T-cell (primary cell): Measurements from ENCODE around the gene NAP1L1. TPM values are rescaled to one million over a fixed set of nuclear protein-coding genes. Genes with fewer than 3 reads are reported as not detected.

Source experiments
- ATAC-seq, 4 experiments: fragments of 200-7000 bp in 3 of 4; fragments of 150-1000 bp in 1 of 4; cut with Tn5 transposase; replicated peaks in 1 of 4; 1 replicate in 3 of 4; 2 replicates in 1 of 4; pipeline ENCODE4 v1.10.0; 2021; ENCODE audit warnings: moderate library complexity in 3 of 4, mild to moderate bottlenecking in 2 of 4, moderate number of reproducible peaks in 1 of 4
- CTCF ChIA-PET, 2 donors: fragments of 300-600 bp; sonication (Branson Sonifier 250); formaldehyde crosslinking; loops; one replicate each; lab custom pipeline; 2022; ENCODE audit warnings: antibody characterized with exemption in 2 of 2; lab: Charles Lee
- POLR2A ChIA-PET, 2 donors: fragments of 300-600 bp; sonication (Branson Sonifier 250); formaldehyde crosslinking; loops; one replicate each; lab custom pipeline; 2022; ENCODE audit warnings: antibody characterized with exemption in 2 of 2; lab: Charles Lee
- DNase-seq, 35 experiments: peaks; one replicate each; pipeline versions ENCODE4 v3.0.0 to v3.0.0-alpha.2; 2013 to 2023
- H3K27ac ChIP-seq: one replicate; pipeline ENCODE4 v1.5.1; 2013; ENCODE audit warnings: low read length
- H3K27me3 ChIP-seq, 2 experiments: replicated peaks in 1 of 2; 1 replicate in 1 of 2; 2 replicates in 1 of 2; pipeline versions ENCODE4 v1.6.1 to v1.7.0; 2013; ENCODE audit warnings: low read length in 1 of 2, mixed read lengths in 1 of 2; ENCODE audit not compliant: control insufficient read depth in 2 of 2, insufficient read depth in 2 of 2; ENCODE audit errors: extremely low read depth in 1 of 2
- H3K36me3 ChIP-seq, 2 donors: 1 replicate in 1 of 2; 2 replicates in 1 of 2; pipeline versions ENCODE4 v1.6.1 to v1.7.0; 2013; ENCODE audit warnings: low read length in 1 of 2; ENCODE audit not compliant: control insufficient read depth in 2 of 2, insufficient read depth in 1 of 2; ENCODE audit errors: extremely low read depth in 1 of 2
- H3K4me1 ChIP-seq, 2 experiments: 1 replicate in 1 of 2; 2 replicates in 1 of 2; pipeline versions ENCODE4 v1.6.1 to v1.7.0; 2013; ENCODE audit warnings: low read length in 2 of 2, mixed read lengths in 1 of 2; ENCODE audit not compliant: insufficient read depth in 2 of 2, control insufficient read depth in 1 of 2; ENCODE audit errors: extremely low read depth in 1 of 2
- H3K4me3 ChIP-seq, 2 donors: 1 replicate in 1 of 2; 2 replicates in 1 of 2; pipeline versions ENCODE4 v1.5.1 to v1.7.0; 2013; ENCODE audit warnings: mild to moderate bottlenecking in 2 of 2, low read length in 1 of 2, moderate library complexity in 1 of 2; ENCODE audit not compliant: control insufficient read depth in 1 of 2; ENCODE audit errors: extremely low read depth in 1 of 2
- H3K9me3 ChIP-seq: 2 replicates; pipeline ENCODE4 v1.7.0; 2013
- H3K27ac Mint-ChIP-seq, 2 donors: one replicate each; pipeline ENCODE4 v1.8.0; 2020 to 2021; ENCODE audit warnings: mild to moderate bottlenecking in 2 of 2, mixed read lengths in 2 of 2
- H3K27me3 Mint-ChIP-seq, 2 donors: one replicate each; pipeline ENCODE4 v1.8.0; 2021 to 2022; ENCODE audit warnings: mixed read lengths in 2 of 2
- H3K36me3 Mint-ChIP-seq: one replicate; pipeline ENCODE4 v1.8.0; 2021; ENCODE audit warnings: mixed read lengths
- H3K4me1 Mint-ChIP-seq, 3 donors: one replicate each; pipeline ENCODE4 v1.8.0; 2020 to 2022; ENCODE audit warnings: mixed read lengths in 3 of 3, mild to moderate bottlenecking in 1 of 3
- H3K4me3 Mint-ChIP-seq, 3 donors: one replicate each; pipeline ENCODE4 v1.8.0; 2020 to 2022; ENCODE audit warnings: mild to moderate bottlenecking in 3 of 3, mixed read lengths in 3 of 3, moderate library complexity in 3 of 3
- H3K9me3 Mint-ChIP-seq, 3 donors: one replicate each; pipeline ENCODE4 v1.8.0; 2020 to 2022; ENCODE audit warnings: mixed read lengths in 3 of 3
- WGBS: methylation state at CpG from one replicate; pipeline ENCODE4 v1.1.5; 2013; ENCODE audit warnings: missing lambda C conversion rate; ENCODE audit not compliant: insufficient coverage; 5-methylcytosine and 5-hydroxymethylcytosine counted together
- total RNA-seq, 35 experiments: library from RNA in 6 of 35; stranded (reverse) in 6 of 35; fragments of 120-200 nt in 1 of 35; gene quantifications; one replicate each; pipeline versions ENCODE4 v1.2.1 to v1.2.4 and lab custom pipeline; 2013 to 2026

The NAP1L1 gene
- total RNA-seq, 5 donors from 2014 or later (not counting 1 experiment from before 2014, with no cell fraction given) = 523 to 643 (median 591) TPM

- H3K4me3 ChIP-seq = no peak overlapping the region
- Mint-ChIP-seq H3K4me1 (peaks cover 7 to 9% (median 7%) of the 10 kb centered on the region in 3 donors), H3K36me3 (peaks cover 3% of the 10 kb centered on the region), H3K9me3 (no peaks in the 10 kb centered on the region), H3K27ac (no peak overlapping the region), H3K27me3 (no peaks in the 10 kb centered on the region), H3K4me3 (no peak overlapping the region)
- whole genome bisulfite sequencing = 33% methylated on average over 1 of the region's 4 CpGs
- ChIA-PET POLR2A (interaction anchor here in 1 of 2 donors (0.9 kb wide), 1 partner anchor 28 kb away, joined by 3 read pairs; no protein-coding TSS in a partner anchor), CTCF (interaction anchor here (0.6 to 4.8 kb wide), 4 partner anchors 225 to 529 kb away, joined by 3 to 39 read pairs (median 4); partner anchors contain the start of gene KRR1 (in 1 of the 2))
- H3K9me3 ChIP-seq = no peaks in the 10 kb centered on the region
- H3K4me1 ChIP-seq = no peaks in the 10 kb centered on the region
- peaks cover 0 to 7% of the 10 kb centered on the region in 2 donors for H3K36me3 ChIP-seq
- H3K27me3 ChIP-seq = no peaks in the 10 kb centered on the region
- DNase-seq = no peak
- ATAC-seq = no peak
- H3K27ac ChIP-seq = no peak overlapping the region
These were observed 44.0 kb downstream of the NAP1L1 start for GRCh38 chr12:76040461-76040860.

GRCh38 chr12:76038176-76038575 is 46.3 kb downstream of the NAP1L1 start:
- Mint-ChIP-seq H3K9me3 (no peaks in the 10 kb centered on the region), H3K4me1 (peaks cover 7 to 10% (median 9%) of the 10 kb centered on the region in 3 donors), H3K36me3 (no peaks in the 10 kb centered on the region), H3K27ac (peak overlapping the region in 1 of 2 donors; percentile 2), H3K4me3 (no peak overlapping the region), H3K27me3 (no peaks in the 10 kb centered on the region)
- H3K27me3 ChIP-seq = no peaks in the 10 kb centered on the region
- no peak overlapping the region for H3K27ac ChIP-seq
- ChIA-PET CTCF (interaction anchor here (1.0 to 4.8 kb wide), 3 partner anchors 13 to 511 kb away, joined by 3 to 39 read pairs (median 3); no protein-coding TSS in a partner anchor), POLR2A (no interaction called here)
- peaks cover 0 to 2% of the 10 kb centered on the region in 2 donors for H3K36me3 ChIP-seq
- DNase-seq (no peak), ATAC-seq (no peak)
- WGBS = 72% methylated on average over 2 of the region's 2 CpGs
- no peak overlapping the region for H3K4me3 ChIP-seq
- H3K4me1 ChIP-seq = no peaks in the 10 kb centered on the region
- no peaks in the 10 kb centered on the region for H3K9me3 ChIP-seq

GRCh38 chr12:76037130-76038103 is 47.1 kb downstream of the NAP1L1 start:
- POLR2A ChIA-PET = no interaction called here
- no peaks in the 10 kb centered on the region for H3K36me3 Mint-ChIP-seq
- H3K36me3 ChIP-seq = no peaks in the 10 kb centered on the region

GRCh38 chr12:76035045-76035444 is 49.4 kb downstream of the NAP1L1 start:
- no peaks in the 10 kb centered on the region for H3K27me3 Mint-ChIP-seq
- POLR2A ChIA-PET = interaction anchor here in 1 of 2 donors (0.5 kb wide), 1 partner anchor 420 kb away, joined by 3 read pairs; no protein-coding TSS in a partner anchor
- WGBS = no CpG with 5 or more reads among the region's 3 CpGs
- ATAC-seq (no peak), DNase-seq (no peak)
- peak overlapping the region in 1 of 2 donors; percentile 28 for H3K27ac Mint-ChIP-seq
- peaks cover 3 to 20% of the 10 kb centered on the region in 2 experiments for H3K4me1 ChIP-seq
- CTCF ChIA-PET = interaction anchor here (0.5 to 1.6 kb wide), 11 partner anchors 10 to 749 kb away, joined by 3 to 6 read pairs (median 4); no protein-coding TSS in a partner anchor
- H3K4me1 Mint-ChIP-seq = peaks cover 21 to 30% (median 25%) of the 10 kb centered on the region in 3 donors
- no peak overlapping the region for H3K4me3 ChIP-seq
- no peaks in the 10 kb centered on the region for H3K36me3 ChIP-seq
- H3K27me3 ChIP-seq = no peaks in the 10 kb centered on the region
- H3K36me3 Mint-ChIP-seq = no peaks in the 10 kb centered on the region
- no peaks in the 10 kb centered on the region for H3K9me3 Mint-ChIP-seq
- H3K9me3 ChIP-seq = no peaks in the 10 kb centered on the region
- no peak overlapping the region for H3K27ac ChIP-seq
- H3K4me3 Mint-ChIP-seq = no peak overlapping the region

More at GRCh38 chr12:76037130-76038103, 47.1 kb downstream of the NAP1L1 start:
- Mint-ChIP-seq H3K27ac (no peak overlapping the region), H3K27me3 (no peaks in the 10 kb centered on the region), H3K9me3 (no peaks in the 10 kb centered on the region), H3K4me1 (peaks cover 13 to 16% (median 15%) of the 10 kb centered on the region in 3 donors), H3K4me3 (no peak overlapping the region)
- Histone ChIP-seq H3K27me3 (no peaks in the 10 kb centered on the region), H3K9me3 (no peaks in the 10 kb centered on the region), H3K27ac (no peak overlapping the region), H3K4me1 (peaks cover under 1 to 2% of the 10 kb centered on the region in 2 experiments), H3K4me3 (no peak overlapping the region)
- peak in 13 of 35 experiments; percentile 12 to 79 (median 27) for DNase-seq
- CTCF ChIA-PET = interaction anchor here (0.6 to 4.8 kb wide), 20 partner anchors 11 to 705 kb away, joined by 3 to 39 read pairs (median 3); partner anchors contain the start of gene GLIPR1L1 (in 1 of the 2)
- 33% methylated on average over 8 of the region's 13 CpGs for WGBS
- ATAC-seq = peak; percentile 66 to 78 (median 69)

- Mint-ChIP-seq H3K27me3 (no peaks in the 10 kb centered on the region), H3K4me3 (peak overlapping the region; percentile 88 to 95 (median 88)), H3K36me3 (no peaks in the 10 kb centered on the region), H3K4me1 (peaks cover 35 to 40% (median 36%) of the 10 kb centered on the region in 3 donors), H3K27ac (peak overlapping the region; percentile 85 to 88), H3K9me3 (no peaks in the 10 kb centered on the region)
- no CpG with 5 or more reads among the region's 5 CpGs for WGBS
- Histone ChIP-seq H3K4me3 (no peak overlapping the region), H3K4me1 (peaks cover 3 to 23% of the 10 kb centered on the region in 2 experiments), H3K9me3 (no peaks in the 10 kb centered on the region), H3K27ac (no peak overlapping the region), H3K36me3 (no peaks in the 10 kb centered on the region), H3K27me3 (no peaks in the 10 kb centered on the region)
- ChIA-PET CTCF (interaction anchor here (0.6 to 1.7 kb wide), 10 partner anchors 18 to 596 kb away, joined by 3 to 7 read pairs (median 3); no protein-coding TSS in a partner anchor), POLR2A (interaction anchor here (0.6 to 1.9 kb wide), 8 partner anchors 12 to 703 kb away, joined by 3 to 6 read pairs (median 4); partner anchors contain the start of gene GLIPR1 (in 1 of the 2))
- ATAC-seq = no peak
- DNase-seq = no peak
These were observed 51.1 kb downstream of the NAP1L1 start for GRCh38 chr12:76033081-76034011.
